ENCODE results near the gene NDOR1.
A peak's percentile ranks its signal among the peaks of the same experiment; 100 is the strongest.

NDOR1 gene

DNA sequence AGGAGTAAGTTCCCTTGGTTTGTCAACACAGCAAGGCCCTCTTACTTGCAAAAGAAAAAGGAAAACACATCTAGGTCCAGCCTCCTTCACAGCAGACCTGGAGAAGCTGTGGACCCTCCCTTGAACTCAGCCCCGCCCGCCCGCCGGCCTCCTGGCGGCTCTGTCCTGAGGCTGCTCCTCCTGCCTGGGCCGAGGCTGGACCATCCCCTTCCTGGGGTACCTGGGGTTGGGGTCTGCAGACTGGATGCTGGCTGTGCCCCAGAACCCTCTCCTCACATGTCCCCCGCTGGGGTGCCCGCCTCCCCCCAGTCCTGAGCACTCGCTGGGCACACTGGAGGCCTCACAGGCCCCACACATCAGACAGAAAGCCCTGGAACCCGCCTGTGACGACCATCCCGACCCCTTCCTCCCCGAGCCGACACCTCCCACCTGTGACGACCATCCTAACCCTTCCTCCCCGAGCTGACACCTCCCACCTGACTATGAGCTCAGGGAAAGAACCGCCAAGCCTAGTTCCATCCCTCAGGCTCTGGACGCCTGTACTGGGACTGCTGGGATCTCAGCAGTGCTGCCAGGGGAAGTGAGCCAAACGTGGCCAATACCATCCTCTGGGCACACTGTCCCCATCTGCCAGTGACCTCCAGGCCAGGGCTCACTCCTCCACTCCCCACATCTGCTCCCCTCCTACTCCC is 26.4 kb upstream of the NDOR1 start:
- in situ Hi-C loops (cut with MboI; ENCODE audit: low pct_unique_long_range_greater_than_20kb, low sequenced_read_pairs) = no loop called here
- no peak for DNase-seq

DNA sequence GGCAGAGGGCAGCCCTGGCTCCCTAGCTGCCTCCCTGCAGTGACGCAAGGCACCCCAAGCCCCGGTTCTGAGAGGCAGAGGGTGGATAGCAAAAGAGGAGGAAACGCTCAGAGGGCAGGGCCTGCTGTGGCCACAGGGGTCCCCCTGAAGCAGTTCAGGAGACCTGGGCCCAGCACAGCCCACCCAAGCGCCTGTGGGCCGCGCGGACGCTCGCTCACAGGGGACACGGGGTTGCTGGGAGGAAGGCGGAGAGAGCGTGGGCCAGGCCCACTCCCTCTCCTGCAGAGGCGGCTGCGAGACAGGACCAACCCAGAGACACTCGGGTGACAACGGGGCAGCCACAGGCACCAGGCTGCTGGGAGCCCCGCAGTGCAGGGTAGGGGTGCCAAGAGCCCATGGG is 25.7 kb upstream of the NDOR1 start:
- no peak for DNase-seq
- in situ Hi-C loops (cut with MboI; ENCODE audit: low pct_unique_long_range_greater_than_20kb, low sequenced_read_pairs) = no loop called here

DNA sequence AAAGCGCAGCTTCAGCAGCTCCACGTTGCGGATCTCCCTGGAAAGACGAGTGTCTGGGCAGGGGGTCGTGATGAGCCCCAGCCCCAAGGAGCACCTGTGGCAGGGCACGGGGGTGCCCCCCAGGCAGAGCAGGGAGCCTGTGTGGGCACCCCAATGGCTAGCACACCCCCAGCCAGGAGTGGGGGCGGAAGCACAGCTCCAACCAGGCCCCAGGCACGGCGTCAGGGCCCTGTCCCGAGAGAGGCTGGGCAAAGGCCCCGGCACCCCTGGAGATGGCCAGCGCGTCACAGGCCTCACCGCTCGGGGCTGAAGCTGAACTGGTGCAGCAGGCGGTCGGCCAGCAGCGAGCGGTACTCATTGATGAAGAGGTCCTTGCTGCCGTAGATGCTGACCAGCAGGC is 25.0 kb upstream of the NDOR1 start:
- in situ Hi-C loops (cut with MboI; ENCODE audit: low pct_unique_long_range_greater_than_20kb, low sequenced_read_pairs) = no loop called here
- no peak for DNase-seq

DNA sequence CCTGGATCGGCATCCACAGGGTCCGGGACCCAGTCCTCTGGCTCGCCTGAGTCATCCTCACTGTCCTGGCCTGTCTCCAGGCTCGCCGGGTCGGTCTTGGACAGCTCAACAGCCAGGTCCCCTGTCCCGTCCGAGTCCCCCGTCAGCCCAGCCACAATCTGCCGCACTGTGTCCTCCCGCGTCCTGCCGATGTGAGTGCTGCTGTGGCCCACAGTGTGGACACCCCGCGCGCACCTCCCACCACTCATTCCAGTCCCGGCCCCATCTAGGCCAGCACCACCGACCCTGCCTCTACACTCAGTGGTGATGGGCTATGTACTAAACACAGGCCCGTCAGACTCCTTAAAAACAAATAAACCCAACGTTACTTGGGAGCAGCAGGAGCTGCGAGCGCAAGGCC is 23.8 kb upstream of the NDOR1 start:
- in situ Hi-C loops (cut with MboI; ENCODE audit: low pct_unique_long_range_greater_than_20kb, low sequenced_read_pairs) = no loop called here
- no peak for DNase-seq

DNA sequence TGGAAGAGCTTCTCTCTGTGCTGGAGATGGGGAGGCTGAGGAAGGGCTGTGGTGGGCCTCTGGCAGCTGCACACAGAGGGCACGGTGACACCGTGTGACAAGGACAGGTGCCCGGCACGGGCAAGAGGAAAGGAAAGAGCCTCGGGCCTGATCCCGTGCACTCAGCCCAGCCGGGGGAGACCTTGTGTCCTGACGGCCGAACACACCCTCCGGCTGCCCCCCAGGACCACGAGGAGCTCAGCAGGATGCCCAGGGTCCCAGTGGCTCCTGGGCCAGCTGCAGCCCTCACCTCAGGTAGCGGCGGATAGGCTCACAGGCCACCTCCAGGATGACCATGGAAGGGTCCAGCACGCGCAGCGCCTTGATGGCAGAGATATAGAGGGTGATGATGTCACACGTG is 22.7 kb upstream of the NDOR1 start:
- in situ Hi-C loops (cut with MboI; ENCODE audit: low pct_unique_long_range_greater_than_20kb, low sequenced_read_pairs) = no loop called here
- no peak for DNase-seq

DNA sequence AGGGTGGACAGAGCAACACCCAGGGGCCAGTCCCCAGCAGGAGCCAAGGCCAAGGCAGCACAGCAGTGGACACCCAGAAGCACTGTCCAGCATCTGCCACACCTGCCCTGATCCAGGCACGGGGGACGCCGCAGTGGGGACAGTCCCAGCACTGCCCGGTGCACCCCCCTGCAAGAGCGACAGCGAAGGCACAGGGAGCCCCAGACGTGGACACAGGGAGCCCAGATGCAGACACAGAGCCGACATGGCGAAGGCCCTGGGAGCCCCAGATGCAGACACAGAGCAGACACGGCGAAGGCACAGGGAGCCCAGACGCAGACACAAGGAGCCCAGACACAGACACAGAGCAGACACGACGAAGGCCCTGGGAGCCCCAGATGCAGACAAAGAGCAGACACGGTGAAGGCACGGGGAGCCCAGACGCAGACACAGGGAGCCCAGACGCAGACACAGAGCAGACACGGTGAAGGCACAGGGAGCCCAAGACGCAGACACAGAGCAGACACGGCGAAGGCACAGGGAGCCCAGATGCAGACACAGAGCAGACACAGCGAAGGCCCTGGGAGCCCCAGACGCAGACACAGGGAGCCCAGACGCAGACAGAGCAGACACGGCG is 21.4 kb upstream of the NDOR1 start:
- in situ Hi-C loops (cut with MboI; ENCODE audit: low pct_unique_long_range_greater_than_20kb, low sequenced_read_pairs) = no loop called here
- DNase-seq = no peak

DNA sequence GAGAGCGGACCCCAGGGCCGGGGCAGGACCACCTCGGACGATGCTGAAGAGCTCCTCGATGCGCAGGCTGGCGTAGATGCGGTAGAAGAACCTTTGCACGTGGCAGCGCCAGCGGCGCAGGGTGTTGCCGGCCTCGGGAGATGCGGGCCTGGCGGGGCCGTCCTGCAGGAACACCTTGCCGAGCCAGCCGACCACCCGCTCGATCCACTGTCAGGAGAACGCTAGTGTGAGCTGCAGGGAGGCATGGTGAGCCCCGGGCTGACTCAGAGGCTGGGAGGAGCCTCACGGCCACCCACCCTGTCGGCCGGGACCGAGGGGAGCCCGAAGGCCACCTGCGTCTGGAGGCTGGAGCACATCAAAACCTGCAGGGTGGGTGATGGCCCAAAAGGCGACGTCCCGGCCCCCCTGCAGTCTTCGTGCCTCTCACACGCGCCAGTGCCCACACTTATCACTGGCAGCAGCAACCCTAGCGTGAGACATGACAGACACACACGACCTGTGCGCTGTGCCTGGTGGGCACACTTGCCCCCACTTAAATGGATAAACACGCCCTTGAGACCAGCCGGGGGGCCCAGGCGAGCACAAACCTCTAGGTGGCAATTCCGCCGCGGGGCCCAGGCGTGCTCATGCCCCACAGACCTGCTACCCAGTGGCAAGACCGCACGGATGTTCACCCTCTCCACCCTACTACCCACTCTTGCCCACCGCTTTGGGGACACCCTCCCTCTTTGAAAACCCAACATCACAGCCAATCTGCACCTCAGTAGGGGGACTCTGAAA is 20.4 kb upstream of the NDOR1 start:
- in situ Hi-C loops (cut with MboI; ENCODE audit: low pct_unique_long_range_greater_than_20kb, low sequenced_read_pairs) = no loop called here
- DNase-seq = no peak

DNA sequence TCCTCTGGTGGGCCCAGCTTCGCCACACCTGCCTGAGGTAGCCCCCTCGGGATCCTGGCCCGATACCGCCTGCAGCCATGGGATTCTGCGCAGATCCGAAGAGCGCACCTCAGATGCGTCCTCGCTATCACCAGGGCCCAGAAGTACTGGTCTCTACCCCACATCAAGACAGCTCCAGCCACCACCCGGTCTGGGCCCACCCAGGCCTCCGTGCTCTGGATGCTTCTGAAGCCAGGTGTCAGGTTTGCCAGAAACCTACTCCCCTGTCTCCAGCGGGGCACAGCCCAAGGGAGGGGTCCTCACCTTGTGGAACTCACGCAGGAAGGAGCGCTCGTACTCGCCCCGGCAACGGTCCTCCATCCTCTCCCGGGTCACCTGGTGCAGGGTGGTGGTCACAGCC is 19.6 kb upstream of the NDOR1 start:
- no peak for DNase-seq
- in situ Hi-C loops (cut with MboI; ENCODE audit: low pct_unique_long_range_greater_than_20kb, low sequenced_read_pairs) = no loop called here

DNA sequence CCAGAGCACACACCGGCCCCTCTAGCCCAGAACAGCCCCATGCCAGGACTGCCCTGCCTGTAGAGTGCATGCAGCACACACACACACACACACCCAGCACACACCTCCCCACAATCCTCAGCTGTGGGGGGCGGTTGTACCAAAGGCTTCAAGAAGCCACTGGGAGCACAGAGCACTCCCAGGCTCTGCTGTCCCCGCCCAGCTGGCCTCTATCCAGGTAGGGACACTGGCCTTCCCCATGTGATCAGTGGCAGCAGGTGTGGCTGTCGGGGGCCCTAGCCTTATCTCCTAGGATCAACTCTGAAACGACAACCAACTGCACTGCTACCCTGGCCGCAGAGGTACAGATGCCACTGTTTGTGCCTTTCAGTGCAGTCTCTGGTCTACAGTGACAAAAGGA is 19.1 kb upstream of the NDOR1 start:
- in situ Hi-C loops (cut with MboI; ENCODE audit: low pct_unique_long_range_greater_than_20kb, low sequenced_read_pairs) = no loop called here
- no peak for DNase-seq

DNA sequence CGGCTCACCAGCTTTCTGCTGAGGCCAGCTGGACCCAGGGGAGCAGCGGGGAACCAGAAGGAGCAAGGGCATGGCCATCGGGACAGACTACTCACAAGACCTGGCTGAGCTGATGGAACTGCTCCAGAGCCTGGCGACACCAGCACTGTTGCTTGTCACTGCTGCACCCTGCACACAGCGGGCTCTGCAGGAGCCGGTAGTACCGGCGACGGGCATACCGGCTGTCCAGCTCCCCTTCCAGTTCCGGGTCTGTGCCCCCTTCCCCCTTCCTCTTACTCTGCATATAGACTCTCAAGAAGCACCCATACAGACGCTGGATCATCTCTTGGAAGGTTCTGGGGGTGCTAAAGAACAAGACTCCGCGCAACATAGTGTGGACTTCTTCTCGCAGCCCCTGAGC is 18.1 kb upstream of the NDOR1 start:
- in situ Hi-C loops (cut with MboI; ENCODE audit: low pct_unique_long_range_greater_than_20kb, low sequenced_read_pairs) = no loop called here
- no peak for DNase-seq

DNA sequence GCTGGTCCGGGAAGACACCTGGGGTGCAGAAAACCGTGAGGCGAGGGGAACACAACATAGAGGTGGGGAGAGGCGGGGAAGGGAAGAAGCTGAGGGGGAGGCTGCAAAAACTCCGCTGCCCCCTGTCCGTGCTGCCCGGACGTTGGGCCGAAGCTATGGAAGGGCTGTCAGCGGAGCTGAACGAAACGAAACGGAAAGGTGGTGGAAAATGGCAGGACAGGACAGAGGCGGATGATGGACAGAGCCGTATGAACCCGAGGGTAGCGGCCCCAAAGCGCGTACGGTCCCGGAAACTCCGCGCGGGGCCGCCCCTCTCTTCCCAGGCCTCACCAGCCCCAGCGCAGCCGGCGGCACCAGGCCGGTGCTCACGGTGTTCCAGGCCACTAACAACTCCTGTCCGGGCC is 17.4 kb upstream of the NDOR1 start:
- DNase-seq = no peak
- in situ Hi-C loops (cut with MboI; ENCODE audit: low pct_unique_long_range_greater_than_20kb, low sequenced_read_pairs) = no loop called here

DNA sequence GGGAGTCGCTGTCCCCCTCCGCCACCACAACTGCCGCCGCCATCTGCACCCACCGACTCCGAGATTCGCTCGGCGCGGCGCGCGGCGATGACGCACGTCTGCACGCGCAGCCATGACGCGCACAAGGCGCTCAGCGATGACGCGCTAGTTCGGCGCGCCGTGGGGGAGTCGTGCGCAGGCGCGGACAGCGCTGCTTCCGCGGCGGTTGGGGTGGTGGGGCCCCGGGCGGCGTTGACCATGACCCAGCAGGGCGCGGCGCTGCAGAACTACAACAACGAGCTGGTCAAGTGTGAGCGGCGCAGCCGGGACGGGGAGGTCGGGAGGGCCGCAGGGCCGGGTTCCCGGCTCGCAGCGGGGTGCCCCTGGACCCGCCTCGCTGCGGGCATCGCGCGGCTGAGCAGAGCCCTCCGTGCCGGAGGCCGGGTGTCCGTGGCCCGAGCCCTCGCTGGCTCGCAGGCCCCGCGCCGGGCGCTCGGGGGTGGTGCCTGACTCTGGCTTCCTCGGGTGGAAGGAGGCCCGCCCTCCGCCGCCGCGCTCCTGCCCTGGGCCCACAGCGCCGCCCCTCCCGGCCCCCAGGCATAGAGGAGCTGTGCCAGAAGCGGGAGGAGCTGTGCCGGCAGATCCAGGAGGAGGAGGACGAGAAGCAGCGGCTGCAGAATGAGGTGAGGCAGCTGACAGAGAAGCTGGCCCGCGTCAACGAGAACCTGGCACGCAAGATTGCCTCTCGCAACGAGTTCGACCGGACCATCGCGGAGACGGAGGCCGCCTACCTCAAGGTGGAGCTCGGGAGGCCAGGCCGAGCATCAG is 16.8 kb upstream of the NDOR1 start, which contains the start of the genes ANAPC2 and SSNA1:
TSS of gene ANAPC2 (minus strand) at position 71 of the 807 bp plus-strand sequence. CDS start at position 43, 28 bp downstream.
TSS of gene SSNA1 (plus strand) at position 187 of the 807 bp plus-strand sequence. CDS start at position 238, 51 bp downstream.
- peak; percentile 93 for DNase-seq
- in situ Hi-C loops (cut with MboI; ENCODE audit: low pct_unique_long_range_greater_than_20kb, low sequenced_read_pairs) = no loop called here

DNA sequence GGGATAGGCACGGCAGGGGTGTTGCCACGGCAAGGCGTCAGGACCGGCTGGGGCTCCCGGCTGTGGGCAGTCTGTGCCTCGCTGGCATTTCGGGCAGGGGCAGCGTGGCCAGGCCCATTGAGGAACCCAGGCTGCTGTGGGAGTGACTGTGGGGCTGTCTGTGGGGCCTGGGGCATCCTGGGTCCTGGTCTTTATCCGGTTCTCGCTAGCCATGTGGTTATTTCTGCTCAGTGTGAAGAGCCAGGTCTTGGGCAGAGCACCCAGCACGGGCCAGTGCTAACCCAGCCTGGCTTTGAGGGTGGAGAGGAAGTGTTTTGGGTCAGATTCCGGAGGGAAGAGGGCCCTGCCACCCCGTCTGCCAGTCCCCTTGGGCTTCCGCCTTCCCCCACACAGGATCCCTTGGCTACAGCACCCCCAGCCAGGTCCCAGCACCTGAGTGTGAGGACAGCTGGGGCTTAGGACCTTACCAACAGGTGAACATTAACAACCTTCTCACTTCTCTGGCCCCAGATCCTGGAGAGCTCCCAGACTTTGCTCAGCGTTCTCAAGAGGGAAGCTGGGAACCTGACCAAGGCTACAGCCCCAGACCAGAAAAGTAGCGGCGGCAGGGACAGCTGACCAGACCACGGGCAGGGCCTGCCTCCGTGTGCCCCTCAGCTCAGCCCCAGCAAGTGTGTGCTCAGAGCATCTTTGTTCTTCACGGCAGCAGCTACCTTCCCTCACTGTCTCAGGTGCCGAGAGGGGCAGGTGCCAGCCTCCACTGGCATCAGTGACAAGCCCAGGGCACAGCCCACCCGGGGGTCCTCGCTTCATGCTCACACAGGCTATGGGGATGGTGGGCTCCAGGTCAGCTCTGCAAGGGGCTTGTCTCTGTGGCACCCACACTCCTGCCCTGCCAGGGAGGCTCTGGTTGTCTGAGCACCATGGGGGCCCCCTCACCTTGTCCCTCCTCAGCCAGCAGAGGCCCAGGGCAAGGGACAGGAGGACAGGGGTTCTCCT is 15.9 kb upstream of the NDOR1 start:
- DNase-seq = no peak
- in situ Hi-C loops (cut with MboI; ENCODE audit: low pct_unique_long_range_greater_than_20kb, low sequenced_read_pairs) = no loop called here

DNA sequence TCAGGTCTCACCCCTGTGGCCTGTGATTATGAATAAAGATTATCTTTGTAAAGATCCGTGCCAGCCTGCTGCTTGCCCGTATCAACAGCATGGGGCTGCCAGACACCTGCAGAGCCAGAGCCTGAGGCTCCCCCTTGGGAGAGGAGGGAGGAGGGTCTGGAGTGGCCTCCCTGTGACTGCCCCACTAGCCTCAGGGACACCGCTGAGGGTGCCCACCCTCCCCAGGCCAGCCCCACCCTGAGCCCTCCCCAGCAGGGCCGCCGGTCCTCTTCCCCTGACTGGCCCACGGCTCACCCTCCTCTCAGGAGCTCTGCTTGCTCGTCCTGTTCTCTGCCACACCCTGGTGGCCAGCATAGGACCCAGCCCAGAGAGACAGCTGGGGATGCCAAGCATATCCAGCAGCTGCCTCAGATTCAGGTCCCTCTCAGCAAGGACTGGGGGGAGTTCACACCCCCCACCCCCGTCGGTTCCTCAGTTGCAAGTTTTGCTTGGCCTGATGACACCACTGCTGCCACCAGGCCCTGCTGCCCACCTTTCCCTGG is 15.1 kb upstream of the NDOR1 start:
- no peak for DNase-seq
- in situ Hi-C loops (cut with MboI; ENCODE audit: low pct_unique_long_range_greater_than_20kb, low sequenced_read_pairs) = no loop called here

DNA sequence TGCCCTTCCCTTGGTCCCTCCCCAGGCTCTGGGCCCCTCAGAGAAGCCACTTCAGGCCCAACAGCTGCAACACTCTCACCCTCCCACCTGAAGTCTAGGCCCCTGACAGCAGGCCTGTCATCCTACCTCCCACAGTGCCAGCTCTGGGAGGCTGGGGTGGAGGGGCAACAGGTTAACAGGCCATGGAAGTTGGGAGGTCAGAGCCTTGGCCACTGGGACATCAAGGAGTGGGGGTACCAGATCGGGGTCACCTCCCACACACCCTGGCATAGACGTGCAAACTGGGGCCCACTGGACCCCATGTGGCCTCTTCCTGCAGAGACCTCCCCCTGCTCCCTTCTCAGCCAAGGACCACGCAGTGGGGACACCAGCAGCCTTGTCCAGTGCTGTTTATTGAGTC is 14.3 kb upstream of the NDOR1 start:
- no peak for DNase-seq
- in situ Hi-C loops (cut with MboI; ENCODE audit: low pct_unique_long_range_greater_than_20kb, low sequenced_read_pairs) = no loop called here

DNA sequence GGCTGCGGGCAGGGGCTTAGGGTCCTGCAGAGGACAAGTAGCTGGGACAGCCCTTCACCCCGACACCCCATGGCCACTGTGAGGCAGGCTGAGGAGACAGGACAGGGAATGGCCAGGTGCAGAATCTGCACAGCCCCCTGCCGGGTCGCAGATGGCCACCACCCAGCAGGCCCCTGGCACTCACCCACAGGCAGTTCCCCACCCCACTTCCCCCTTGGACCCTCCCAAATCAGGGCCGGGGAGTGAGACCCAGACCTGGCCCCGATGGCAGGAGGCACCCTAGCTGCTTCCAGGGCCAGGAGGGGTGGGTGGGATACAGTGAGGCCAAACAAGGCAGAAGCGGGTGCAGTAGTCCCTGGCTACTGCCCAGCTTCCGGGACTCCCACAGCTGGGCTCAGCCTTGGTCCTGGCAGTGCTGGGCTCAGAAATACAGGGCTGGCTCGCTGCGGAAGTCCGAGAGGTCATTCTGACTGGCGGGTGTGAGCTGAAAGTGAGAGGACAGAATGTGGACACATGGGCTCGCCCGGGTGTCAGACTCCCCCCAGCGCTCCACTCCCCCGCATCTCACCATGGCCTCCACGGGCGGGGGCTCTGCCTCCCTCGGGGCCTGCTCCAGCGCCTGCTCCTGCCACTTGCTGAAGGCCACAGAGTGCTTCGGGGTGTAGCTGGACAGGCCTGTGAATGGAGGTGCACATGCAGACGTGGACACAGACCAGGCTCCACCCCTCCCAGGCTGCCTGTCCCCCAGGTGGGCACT is 13.6 kb upstream of the NDOR1 start:
- DNase-seq = no peak
- in situ Hi-C loops (cut with MboI; ENCODE audit: low pct_unique_long_range_greater_than_20kb, low sequenced_read_pairs) = no loop called here

DNA sequence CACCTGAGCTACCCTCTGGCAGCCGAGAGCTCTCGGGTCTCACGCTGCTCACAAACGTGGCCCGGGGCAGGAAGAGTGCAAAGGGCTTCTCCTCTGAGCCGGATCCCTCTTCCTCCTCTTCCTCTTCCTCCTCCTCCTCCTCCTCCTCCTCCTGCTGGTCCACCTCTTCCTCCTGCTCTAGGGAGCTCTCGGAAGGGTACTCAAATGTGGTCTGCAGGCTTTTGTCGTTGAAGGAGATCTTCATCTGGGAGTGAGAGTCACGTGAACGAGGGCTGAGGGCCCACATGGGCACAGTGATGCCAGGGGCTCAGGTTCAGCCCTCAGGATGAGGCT is 13.1 kb upstream of the NDOR1 start:
- in situ Hi-C loops (cut with MboI; ENCODE audit: low pct_unique_long_range_greater_than_20kb, low sequenced_read_pairs) = no loop called here
- no peak for DNase-seq

DNA sequence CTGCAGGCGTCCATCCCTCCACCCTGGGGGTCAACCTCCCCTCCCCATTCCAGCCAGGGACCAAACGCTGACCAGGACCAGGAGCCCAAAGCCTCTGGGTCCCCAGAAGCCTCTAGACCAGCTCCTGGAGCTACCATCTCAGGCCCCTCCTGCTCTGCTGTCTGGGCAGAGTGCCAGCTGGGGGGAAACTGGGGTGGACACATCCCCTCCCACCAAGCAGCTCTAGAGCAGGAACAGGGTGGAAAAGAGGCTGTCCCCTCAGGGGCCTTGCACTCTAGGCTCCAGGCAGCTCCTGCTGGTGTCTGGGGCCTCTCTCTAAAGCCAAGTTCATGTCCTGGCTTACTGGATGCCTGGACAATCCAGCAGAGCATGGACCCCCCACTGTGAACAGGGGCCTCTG is 12.6 kb upstream of the NDOR1 start:
- in situ Hi-C loops (cut with MboI; ENCODE audit: low pct_unique_long_range_greater_than_20kb, low sequenced_read_pairs) = no loop called here
- no peak for DNase-seq
